ENCODE results near the gene NDUFB7. TPM values are rescaled to one million over a fixed set of nuclear protein-coding genes. Genes with fewer than 3 reads are reported as not detected.

The NDUFB7 gene
- polyA plus RNA-seq, 1 donor (not counting 4 experiments of a cell fraction or from before 2014, with no cell fraction given): 146 TPM

- no peak overlapping the region for H3K4me3 ChIP-seq (ENCODE audit: control insufficient read depth in 2 of 3, extremely low read depth in 1 of 3, insufficient read depth in 2 of 3, low read depth in 1 of 3, low read length in 3 of 3)
- no peak overlapping the region for H3K9ac ChIP-seq (ENCODE audit: control insufficient read depth, extremely low read depth, insufficient read depth, low read length)
- H2AFZ ChIP-seq (ENCODE audit: control insufficient read depth, low read length): no peak overlapping the region
- peaks cover 31% of the 10 kb centered on the region for H3K4me1 ChIP-seq (ENCODE audit: control insufficient read depth, extremely low read depth, insufficient read depth, low read length)
- FAIRE-seq: no peak
- H3K4me2 ChIP-seq (ENCODE audit: control insufficient read depth, extremely low read depth, insufficient read depth, low read depth, low read length): no peak overlapping the region
- H3K27ac ChIP-seq (ENCODE audit: control insufficient read depth, insufficient read depth, low read length): no peak overlapping the region
- no peaks in the 10 kb centered on the region for H3K9me3 ChIP-seq (ENCODE audit: control insufficient read depth, low read depth, low read length)
- TF ChIP-seq CTCF (optimal IDR thresholded peaks at IDR 0.05 in 1 of 3, IDR thresholded peaks at IDR 0.05 in 1 of 3, conservative IDR thresholded peaks at IDR 0.05 in 1 of 3; ENCODE audit: extremely low read depth in 1 of 3, insufficient read depth in 2 of 3, low read length in 3 of 3) (no peak), EZH2 (IDR thresholded peaks at IDR 0.05; ENCODE audit: low read length) (no peak)
- H4K20me1 ChIP-seq (ENCODE audit: control insufficient read depth, extremely low read depth, insufficient read depth, low read length): no peaks in the 10 kb centered on the region
- no peak for DNase-seq (ENCODE audit: low read depth, low spot score)
- peaks cover 31% of the 10 kb centered on the region for H3K79me2 ChIP-seq (ENCODE audit: control insufficient read depth, insufficient read depth, low read length)
- no peaks in the 10 kb centered on the region for H3K9me1 ChIP-seq (ENCODE audit: control insufficient read depth, extremely low read depth, insufficient read depth, low read length)
- H3K27me3 ChIP-seq (ENCODE audit: control insufficient read depth, extremely low read depth, insufficient read depth, low read length): no peaks in the 10 kb centered on the region
- peaks cover 7 to 16% of the 10 kb centered on the region in 2 experiments for H3K36me3 ChIP-seq (ENCODE audit: control insufficient read depth in 2 of 2, extremely low read depth in 1 of 2, insufficient read depth in 2 of 2, low read length in 2 of 2)
- dilution Hi-C loops (cut with MboI; ENCODE audit: extremely low pct_ligation_motif_present, low sequenced_read_pairs): no loop called here
Measured at GRCh38 chr19:14563989-14564651, 7.7 kb downstream of the NDUFB7 start.

- no peak for FAIRE-seq
- Histone ChIP-seq H2AFZ (ENCODE audit: control insufficient read depth, low read length) (no peak overlapping the region), H3K4me2 (ENCODE audit: control insufficient read depth, extremely low read depth, insufficient read depth, low read depth, low read length) (no peak overlapping the region), H3K9ac (ENCODE audit: control insufficient read depth, extremely low read depth, insufficient read depth, low read length) (no peak overlapping the region), H3K36me3 (ENCODE audit: control insufficient read depth in 2 of 2, extremely low read depth in 1 of 2, insufficient read depth in 2 of 2, low read length in 2 of 2) (peaks cover 7 to 16% of the 10 kb centered on the region in 2 experiments), H3K79me2 (ENCODE audit: control insufficient read depth, insufficient read depth, low read length) (peaks cover 33% of the 10 kb centered on the region), H3K9me1 (ENCODE audit: control insufficient read depth, extremely low read depth, insufficient read depth, low read length) (no peaks in the 10 kb centered on the region), H3K27me3 (ENCODE audit: control insufficient read depth, extremely low read depth, insufficient read depth, low read length) (no peaks in the 10 kb centered on the region), H3K4me1 (ENCODE audit: control insufficient read depth, extremely low read depth, insufficient read depth, low read length) (peaks cover 35% of the 10 kb centered on the region), H3K9me3 (ENCODE audit: control insufficient read depth, low read depth, low read length) (no peaks in the 10 kb centered on the region), H4K20me1 (ENCODE audit: control insufficient read depth, extremely low read depth, insufficient read depth, low read length) (no peaks in the 10 kb centered on the region), H3K4me3 (ENCODE audit: control insufficient read depth in 2 of 3, extremely low read depth in 1 of 3, insufficient read depth in 2 of 3, low read depth in 1 of 3, low read length in 3 of 3) (no peak overlapping the region), H3K27ac (ENCODE audit: control insufficient read depth, insufficient read depth, low read length) (no peak overlapping the region)
- no peak for DNase-seq (ENCODE audit: low read depth, low spot score)
- dilution Hi-C loops (cut with MboI; ENCODE audit: extremely low pct_ligation_motif_present, low sequenced_read_pairs): no loop called here
- no peak for TF ChIP-seq CTCF (optimal IDR thresholded peaks at IDR 0.05 in 1 of 3, IDR thresholded peaks at IDR 0.05 in 1 of 3, conservative IDR thresholded peaks at IDR 0.05 in 1 of 3; ENCODE audit: extremely low read depth in 1 of 3, insufficient read depth in 2 of 3, low read length in 3 of 3)
- no peak for TF ChIP-seq EZH2 (IDR thresholded peaks at IDR 0.05; ENCODE audit: low read length)
Measured at GRCh38 chr19:14563590-14563926, 8.3 kb downstream of the NDUFB7 start.

All from keratinocyte (primary cell).